Chondrocyte (in vitro differentiated cells): ENCODE data around the gene ST7L. TPM values are rescaled to one million over a fixed set of nuclear protein-coding genes. Genes with fewer than 3 reads are reported as not detected.

ENCODE experiments used
- DNase-seq: peaks from one replicate; pipeline ENCODE4 v3.0.0; 2021; ENCODE audit warnings: mixed read lengths, low spot score
- H3K27ac Mint-ChIP-seq: one replicate; pipeline ENCODE4 v1.8.0; 2021; ENCODE audit warnings: mild to moderate bottlenecking, moderate library complexity, mixed read lengths; ENCODE audit not compliant: unreplicated experiment
- H3K27me3 Mint-ChIP-seq: 2 replicates; pipeline ENCODE4 v1.8.0; 2021; ENCODE audit warnings: low read depth, mixed read lengths
- H3K36me3 Mint-ChIP-seq: 2 replicates; pipeline ENCODE4 v1.8.0; 2021; ENCODE audit warnings: low read depth, mixed read lengths
- H3K4me1 Mint-ChIP-seq: 2 replicates; pipeline ENCODE4 v1.8.0; 2021; ENCODE audit warnings: low read depth, mild to moderate bottlenecking, mixed read lengths
- H3K4me3 Mint-ChIP-seq: one replicate; pipeline ENCODE4 v1.8.0; 2021; ENCODE audit warnings: mild to moderate bottlenecking, moderate library complexity, mixed read lengths; ENCODE audit not compliant: unreplicated experiment
- H3K9me3 Mint-ChIP-seq: 2 replicates; pipeline ENCODE4 v1.8.0; 2021; ENCODE audit warnings: low read depth, mixed read lengths
- total RNA-seq: library from RNA; stranded (reverse); gene quantifications from 3 replicates; pipeline ENCODE4 v1.2.1, GENCODE V29; 2021
- TF ChIP-seq, protein P1 (sequence below): fragments of 200-600 bp; sonication (generic); IDR thresholded peaks from 2 replicates; pipeline ENCODE4 v1.5.0; 2021; ENCODE audit warnings: antibody characterized with exemption, mild to moderate bottlenecking, moderate library complexity

ST7L gene
- total RNA-seq, 1 donor from 2014 or later, result 14.4 TPM

DNA sequence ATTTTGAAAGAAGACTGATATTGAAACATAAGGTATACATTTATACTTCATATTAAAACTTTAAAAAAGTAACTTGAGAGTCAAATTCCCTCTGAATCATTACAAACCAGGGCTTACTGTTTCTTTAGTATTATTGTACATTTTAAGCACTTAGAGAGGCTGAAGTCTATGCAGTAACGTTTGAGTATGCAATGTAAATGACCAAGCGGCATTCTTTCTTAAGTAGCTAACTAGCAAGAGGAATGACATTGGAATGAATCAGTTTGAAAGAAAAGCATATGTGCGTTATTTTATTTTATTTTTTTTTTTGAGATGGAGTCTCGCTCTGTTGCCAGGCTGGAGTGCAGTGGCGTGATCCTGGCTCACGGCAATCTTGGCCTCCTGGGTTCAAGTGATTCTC is 85.9 kb downstream of the ST7L start:
- Mint-ChIP-seq H3K9me3 (no peaks in the 10 kb centered on the region), H3K4me3 (peak overlapping the region; percentile 31), H3K36me3 (no peaks in the 10 kb centered on the region), H3K27ac (peak overlapping the region; percentile 97), H3K27me3 (no peaks in the 10 kb centered on the region), H3K4me1 (peaks cover 81% of the 10 kb centered on the region)
- TF ChIP-seq, protein P1, sequence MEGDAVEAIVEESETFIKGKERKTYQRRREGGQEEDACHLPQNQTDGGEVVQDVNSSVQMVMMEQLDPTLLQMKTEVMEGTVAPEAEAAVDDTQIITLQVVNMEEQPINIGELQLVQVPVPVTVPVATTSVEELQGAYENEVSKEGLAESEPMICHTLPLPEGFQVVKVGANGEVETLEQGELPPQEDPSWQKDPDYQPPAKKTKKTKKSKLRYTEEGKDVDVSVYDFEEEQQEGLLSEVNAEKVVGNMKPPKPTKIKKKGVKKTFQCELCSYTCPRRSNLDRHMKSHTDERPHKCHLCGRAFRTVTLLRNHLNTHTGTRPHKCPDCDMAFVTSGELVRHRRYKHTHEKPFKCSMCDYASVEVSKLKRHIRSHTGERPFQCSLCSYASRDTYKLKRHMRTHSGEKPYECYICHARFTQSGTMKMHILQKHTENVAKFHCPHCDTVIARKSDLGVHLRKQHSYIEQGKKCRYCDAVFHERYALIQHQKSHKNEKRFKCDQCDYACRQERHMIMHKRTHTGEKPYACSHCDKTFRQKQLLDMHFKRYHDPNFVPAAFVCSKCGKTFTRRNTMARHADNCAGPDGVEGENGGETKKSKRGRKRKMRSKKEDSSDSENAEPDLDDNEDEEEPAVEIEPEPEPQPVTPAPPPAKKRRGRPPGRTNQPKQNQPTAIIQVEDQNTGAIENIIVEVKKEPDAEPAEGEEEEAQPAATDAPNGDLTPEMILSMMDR, result no peak
- no peak for DNase-seq

DNA sequence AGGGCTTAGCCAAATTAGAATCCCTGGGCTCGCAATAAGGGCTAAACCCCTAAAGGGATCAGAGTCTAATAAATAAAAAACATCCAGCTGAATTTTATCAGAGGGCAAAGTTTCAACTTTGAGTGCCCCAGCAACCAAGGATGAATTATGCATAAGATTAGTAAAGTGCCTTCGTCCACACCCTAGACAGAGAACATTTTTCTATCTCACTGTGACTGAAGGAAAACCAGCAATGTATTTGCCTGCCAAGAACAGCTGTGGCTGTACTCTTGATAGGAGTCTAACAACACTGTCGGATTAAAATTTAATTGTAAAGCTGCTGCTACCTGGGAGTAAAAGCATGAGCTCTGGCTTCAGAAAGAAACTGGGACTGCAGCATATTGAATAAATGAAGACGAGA is 86.9 kb downstream of the ST7L start:
- Mint-ChIP-seq H3K36me3 (no peaks in the 10 kb centered on the region), H3K9me3 (no peaks in the 10 kb centered on the region), H3K4me3 (no peak overlapping the region), H3K4me1 (peaks cover 81% of the 10 kb centered on the region), H3K27me3 (no peaks in the 10 kb centered on the region), H3K27ac (peak overlapping the region; percentile 97)
- TF ChIP-seq, protein P1, result no peak
- DNase-seq, result no peak

DNA sequence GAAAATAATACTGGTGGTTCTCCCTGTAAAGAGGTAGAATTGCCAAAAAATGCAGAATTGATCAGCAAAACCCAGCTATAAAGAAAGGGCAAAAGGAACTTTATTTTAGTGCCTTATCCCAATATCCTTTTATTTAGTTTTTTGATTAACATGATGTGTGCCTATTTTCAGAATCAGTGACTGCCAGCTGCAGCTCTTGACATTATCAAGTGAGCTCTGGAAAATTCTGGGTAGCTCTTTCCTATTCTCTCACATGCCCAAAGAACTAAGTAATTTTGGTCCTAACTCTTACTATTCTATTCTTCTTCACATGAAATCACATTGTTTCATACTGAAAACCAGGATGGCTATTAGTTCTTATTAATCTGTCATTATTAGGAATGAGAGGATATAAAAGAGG is 88.1 kb downstream of the ST7L start:
- TF ChIP-seq, protein P1, result no peak
- no peak for DNase-seq
- H3K4me1 Mint-ChIP-seq, result peaks cover 75% of the 10 kb centered on the region
- peak overlapping the region; percentile 36 for H3K27ac Mint-ChIP-seq
- H3K4me3 Mint-ChIP-seq, result no peak overlapping the region
- no peaks in the 10 kb centered on the region for H3K27me3 Mint-ChIP-seq
- no peaks in the 10 kb centered on the region for H3K9me3 Mint-ChIP-seq
- peaks cover 4% of the 10 kb centered on the region for H3K36me3 Mint-ChIP-seq

DNA sequence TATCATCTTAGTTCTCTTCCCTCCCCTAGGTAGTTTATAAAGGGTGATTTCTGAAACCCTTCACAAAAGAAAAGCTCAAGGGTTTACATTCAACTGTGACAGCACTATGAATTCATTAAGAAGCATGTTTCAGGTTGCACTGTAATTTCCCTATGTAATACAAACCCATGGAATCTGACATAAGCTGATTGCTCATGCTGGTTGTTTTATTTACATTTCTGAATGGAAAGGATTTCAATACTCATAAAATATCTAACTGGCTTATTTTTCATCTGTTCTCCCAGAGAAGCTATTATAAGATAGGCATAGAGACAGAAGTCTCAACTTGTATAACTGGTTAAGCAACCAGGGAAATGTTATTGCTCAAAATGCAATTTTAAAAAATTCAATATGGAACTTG is 89.6 kb downstream of the ST7L start:
- H3K4me3 Mint-ChIP-seq, result no peak overlapping the region
- H3K27me3 Mint-ChIP-seq, result no peaks in the 10 kb centered on the region
- H3K36me3 Mint-ChIP-seq, result peaks cover 6% of the 10 kb centered on the region
- H3K9me3 Mint-ChIP-seq, result no peaks in the 10 kb centered on the region
- H3K4me1 Mint-ChIP-seq, result peaks cover 77% of the 10 kb centered on the region
- TF ChIP-seq, protein P1, result no peak
- DNase-seq, result no peak
- peak overlapping the region; percentile 49 for H3K27ac Mint-ChIP-seq

DNA sequence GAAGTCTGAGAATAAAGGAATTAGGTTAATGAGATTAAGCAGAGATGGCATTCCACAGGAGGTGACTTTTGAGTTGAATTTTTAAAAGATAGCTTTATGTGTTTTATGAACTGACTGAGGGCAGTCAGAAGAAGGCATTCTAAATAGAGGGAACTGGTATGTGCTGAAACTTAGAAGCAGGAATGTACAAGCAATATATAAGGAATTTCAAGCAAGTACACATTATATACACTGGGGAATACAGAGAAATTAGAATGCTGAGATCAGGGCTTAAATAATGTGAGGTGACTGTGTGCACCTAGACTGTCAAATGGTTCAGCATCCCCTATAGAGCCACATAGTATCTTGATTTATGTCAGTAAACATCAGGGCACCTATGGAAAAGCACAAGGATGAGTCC is 90.9 kb downstream of the ST7L start:
- peak overlapping the region; percentile 71 for H3K27ac Mint-ChIP-seq
- TF ChIP-seq, protein P1, result no peak
- H3K9me3 Mint-ChIP-seq, result no peaks in the 10 kb centered on the region
- H3K36me3 Mint-ChIP-seq, result peaks cover 6% of the 10 kb centered on the region
- DNase-seq, result no peak
- H3K27me3 Mint-ChIP-seq, result no peaks in the 10 kb centered on the region
- no peak overlapping the region for H3K4me3 Mint-ChIP-seq
- peaks cover 80% of the 10 kb centered on the region for H3K4me1 Mint-ChIP-seq
